MM.1S (cell line): Measurements from ENCODE around the gene L1CAM.

ENCODE experiments used
- CTCF ChIP-seq: fragments of 300-600 bp; sonication (generic); IDR thresholded peaks from 2 replicates; pipeline ENCODE4 v1.5.1; 2016; ENCODE audit warnings: antibody characterized with exemption, low read length, mixed read lengths
- EZH2 ChIP-seq: fragments of 300-600 bp; sonication (generic); optimal IDR thresholded peaks from 2 replicates; pipeline ENCODE3; 2017; ENCODE audit warnings: low read depth, mild to moderate bottlenecking, antibody characterized with exemption, low read length, mixed read lengths

- TF ChIP-seq CTCF (no peak), EZH2 (no peak)
These were observed 39.4 kb upstream of the L1CAM start for GRCh38 chrX:153925387-153925738.
